PC-9 (cell line): ENCODE results near the gene MAGEA1. TPM values are rescaled to one million over a fixed set of nuclear protein-coding genes. Genes with fewer than 3 reads are reported as not detected.
"Not testable (repeated sequence)": the region's sequence is repeated elsewhere in the genome, so short reads cannot be mapped to it uniquely, and the experiment has no call there.

ENCODE experiments used
- Bru-seq: library from RNA; stranded (reverse); fragments of 400-500 nt; gene quantifications from one replicate; lab custom pipeline; 2021; lab: Mats Ljungman, UMichigan
- BruChase-seq, 2 experiments: library from RNA; stranded (reverse); fragments of 400-500 nt; gene quantifications; one replicate each; lab custom pipeline; 2021; lab: Mats Ljungman, UMichigan
- BruUV-seq: library from RNA; stranded (reverse); fragments of 400-500 nt; replicated peaks from 2 replicates; lab custom pipeline; 2021; lab: Mats Ljungman, UMichigan
- CTCF ChIA-PET: fragments of 300-600 bp; sonication (Branson Sonifier 250); formaldehyde crosslinking; loops from one replicate; lab custom pipeline; 2022; ENCODE audit warnings: antibody characterized with exemption; lab: Charles Lee
- POLR2A ChIA-PET: fragments of 300-600 bp; sonication (Branson Sonifier 250); formaldehyde crosslinking; loops from one replicate; lab custom pipeline; 2022; ENCODE audit warnings: antibody characterized with exemption; ENCODE audit not compliant: unreplicated experiment; lab: Charles Lee
- DNase-seq, 2 experiments: peaks; one replicate each; pipeline versions ENCODE4 v3.0.0 to v3.0.0-alpha.2; 2015 to 2022; ENCODE audit warnings: mixed read lengths in 1 of 2
- H2AFZ ChIP-seq: fragments of 200-600 bp; sonication (generic); 2 replicates; pipeline ENCODE4 v1.8.1; 2017; ENCODE audit warnings: antibody characterized with exemption
- H3F3A ChIP-seq: fragments of 200-600 bp; sonication (generic); 2 replicates; pipeline ENCODE4 v1.8.1; 2017; ENCODE audit warnings: antibody characterized with exemption, mild to moderate bottlenecking, low read depth; ENCODE audit not compliant: insufficient read depth
- H3K27ac ChIP-seq: fragments of 200-600 bp; sonication (generic); 2 replicates; pipeline ENCODE4 v1.6.1; 2016; ENCODE audit warnings: mixed run types
- H3K27me3 ChIP-seq: fragments of 200-600 bp; sonication (generic); 2 replicates; pipeline ENCODE4 v1.6.1; 2016; ENCODE audit warnings: low read depth, mixed run types; ENCODE audit not compliant: insufficient read depth
- H3K36me3 ChIP-seq: fragments of 200-600 bp; sonication (generic); 2 replicates; pipeline ENCODE4 v1.6.1; 2016; ENCODE audit warnings: low read depth, mixed run types
- H3K4me1 ChIP-seq: fragments of 200-600 bp; sonication (generic); replicated peaks from 2 replicates; pipeline ENCODE4 v1.6.1; 2016; ENCODE audit warnings: mixed run types; ENCODE audit not compliant: insufficient read depth
- H3K4me2 ChIP-seq: fragments of 200-600 bp; sonication (generic); 2 replicates; pipeline ENCODE4 v1.6.1; 2017; ENCODE audit warnings: mixed run types
- H3K4me3 ChIP-seq: fragments of 200-600 bp; sonication (generic); 2 replicates; pipeline ENCODE4 v1.6.1; 2016; ENCODE audit warnings: mixed run types
- H3K79me2 ChIP-seq: fragments of 200-600 bp; sonication (generic); 2 replicates; pipeline ENCODE4 v1.6.1; 2017; ENCODE audit warnings: low read depth, mixed run types
- H3K9me2 ChIP-seq: fragments of 200-600 bp; sonication (generic); 2 replicates; pipeline ENCODE4 v1.8.1; 2017; ENCODE audit warnings: mild to moderate bottlenecking; ENCODE audit not compliant: insufficient read depth
- H3K9me3 ChIP-seq: fragments of 200-600 bp; sonication (generic); 2 replicates; pipeline ENCODE4 v1.8.1; 2016; ENCODE audit warnings: low read depth; ENCODE audit not compliant: insufficient read depth
- H4K20me1 ChIP-seq: fragments of 200-600 bp; sonication (generic); 2 replicates; pipeline ENCODE4 v1.8.1; 2017; ENCODE audit not compliant: insufficient read depth
- EZH2 ChIP-seq: fragments of 200-600 bp; sonication (generic); IDR thresholded peaks from 2 replicates; pipeline ENCODE4 v1.8.0; 2017; ENCODE audit warnings: antibody characterized with exemption, low read depth
- intact Hi-C: fragments of 100-400 bp; cut with micrococcal nuclease; formaldehyde crosslinking; loops from one replicate; pipeline ENCODE4 v1.10.0; 2022; ENCODE audit not compliant: unreplicated experiment
- long read RNA-seq: library from polyadenylated mRNA; stranded (forward); transcript quantifications from one replicate; pipeline ENCODE4 v2.0.0, GENCODE V29; 2022
- total RNA-seq: library from RNA; stranded (reverse); gene quantifications from 2 replicates; pipeline ENCODE4 v1.2.3, GENCODE V29; 2021
- TF ChIP-seq, protein P1 (sequence below): fragments of 200-600 bp; sonication (generic); conservative IDR thresholded peaks from 2 replicates; pipeline ENCODE4 v1.6.1; 2017; ENCODE audit warnings: mixed run types, antibody characterized with exemption, mild to moderate bottlenecking, moderate library complexity

Gene MAGEA1
- total RNA-seq (not detected in 2 replicates), Bru-seq, nascent RNA (not detected), BruChase-seq, experiment 1, labeled RNA remaining after a 2-hour chase (not detected), BruChase-seq, experiment 2, labeled RNA remaining after a 6-hour chase (percentile 16 among the genes with signal in this experiment)
- long read RNA-seq, partial matches to known transcripts = 0 of 1 reads
- long read RNA-seq, other reads (novel, unspliced or antisense) = 0 of 1 reads

GRCh38 chrX:153179131-153179530 is at the start of gene MAGEA1:
TSS of gene MAGEA1 (plus strand) at chrX:153179284. CDS start at chrX:153182390, 3,106 bp downstream.
- no peak within 1 kb of the TSS for H3K27ac ChIP-seq
- CTCF ChIA-PET = no interaction called here
- H3K9me2 ChIP-seq = no peaks in the 10 kb centered on the region
- TF ChIP-seq, protein P1, sequence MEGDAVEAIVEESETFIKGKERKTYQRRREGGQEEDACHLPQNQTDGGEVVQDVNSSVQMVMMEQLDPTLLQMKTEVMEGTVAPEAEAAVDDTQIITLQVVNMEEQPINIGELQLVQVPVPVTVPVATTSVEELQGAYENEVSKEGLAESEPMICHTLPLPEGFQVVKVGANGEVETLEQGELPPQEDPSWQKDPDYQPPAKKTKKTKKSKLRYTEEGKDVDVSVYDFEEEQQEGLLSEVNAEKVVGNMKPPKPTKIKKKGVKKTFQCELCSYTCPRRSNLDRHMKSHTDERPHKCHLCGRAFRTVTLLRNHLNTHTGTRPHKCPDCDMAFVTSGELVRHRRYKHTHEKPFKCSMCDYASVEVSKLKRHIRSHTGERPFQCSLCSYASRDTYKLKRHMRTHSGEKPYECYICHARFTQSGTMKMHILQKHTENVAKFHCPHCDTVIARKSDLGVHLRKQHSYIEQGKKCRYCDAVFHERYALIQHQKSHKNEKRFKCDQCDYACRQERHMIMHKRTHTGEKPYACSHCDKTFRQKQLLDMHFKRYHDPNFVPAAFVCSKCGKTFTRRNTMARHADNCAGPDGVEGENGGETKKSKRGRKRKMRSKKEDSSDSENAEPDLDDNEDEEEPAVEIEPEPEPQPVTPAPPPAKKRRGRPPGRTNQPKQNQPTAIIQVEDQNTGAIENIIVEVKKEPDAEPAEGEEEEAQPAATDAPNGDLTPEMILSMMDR = no peak
- TF ChIP-seq EZH2 = no peak
- intact Hi-C loops = no loop called here
- H4K20me1 ChIP-seq = no peaks in the 10 kb centered on the region
- peaks cover 60% of the 10 kb centered on the region for H3K27me3 ChIP-seq
- H3K4me2 ChIP-seq = no peak within 1 kb of the TSS
- H3F3A ChIP-seq = no peaks in the 10 kb centered on the region
- H3K9me3 ChIP-seq = no peaks in the 10 kb centered on the region
- H3K4me1 ChIP-seq = no peaks in the 10 kb centered on the region
- no peaks in the 10 kb centered on the region for H3K79me2 ChIP-seq
- no peak within 1 kb of the TSS for H2AFZ ChIP-seq
- no peak within 1 kb of the TSS for H3K4me3 ChIP-seq
- H3K36me3 ChIP-seq = no peaks in the 10 kb centered on the region
- POLR2A ChIA-PET = no interaction called here
- DNase-seq = no peak
- BruUV-seq = no TSS peak

DNA sequence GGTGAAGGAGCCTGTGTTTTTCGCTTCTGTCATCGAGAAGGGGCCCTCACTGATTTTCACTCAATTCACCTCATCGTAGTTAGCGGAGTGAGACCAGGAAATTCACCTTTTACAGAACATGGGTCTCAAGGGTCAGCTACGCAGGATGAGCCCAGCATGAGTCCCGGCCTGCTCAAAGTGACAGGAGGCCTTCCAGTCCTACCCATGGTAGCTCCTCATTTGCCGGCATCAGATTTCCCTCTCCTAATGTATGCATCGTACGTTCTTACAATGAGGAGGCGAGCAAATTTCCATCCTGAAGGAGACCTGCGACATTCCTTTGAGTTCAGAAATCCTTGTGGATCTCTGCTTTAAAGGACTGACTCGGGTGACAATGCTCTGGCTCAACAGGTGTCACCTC is 46.2 kb upstream of the MAGEA1 start:
- CTCF ChIA-PET, H2AFZ ChIP-seq, H3K36me3 ChIP-seq, H3F3A ChIP-seq, H3K9me3 ChIP-seq, intact Hi-C loops, DNase-seq, H3K4me2 ChIP-seq, H3K27ac ChIP-seq, H3K27me3 ChIP-seq, POLR2A ChIA-PET, H3K9me2 ChIP-seq, H3K4me1 ChIP-seq, BruUV-seq, H3K79me2 ChIP-seq, H3K4me3 ChIP-seq, H4K20me1 ChIP-seq: not testable (repeated sequence)

- H3K4me3 ChIP-seq, DNase-seq, CTCF ChIA-PET, H3K79me2 ChIP-seq, H3K27me3 ChIP-seq, H3K36me3 ChIP-seq, H3K9me3 ChIP-seq, POLR2A ChIA-PET, H2AFZ ChIP-seq, H3K4me2 ChIP-seq, H3K9me2 ChIP-seq, H4K20me1 ChIP-seq, H3K27ac ChIP-seq, intact Hi-C loops, H3F3A ChIP-seq, BruUV-seq, H3K4me1 ChIP-seq: not testable (repeated sequence)
Measured at GRCh38 chrX:153139074-153139473, 40.0 kb upstream of the MAGEA1 start.

GRCh38 chrX:153146288-153146687 is 32.8 kb upstream of the MAGEA1 start:
- H3K27ac ChIP-seq, intact Hi-C loops, H3K4me2 ChIP-seq, H3K9me3 ChIP-seq, H3K4me3 ChIP-seq, H4K20me1 ChIP-seq, DNase-seq, H3K79me2 ChIP-seq, H3K36me3 ChIP-seq, CTCF ChIA-PET, POLR2A ChIA-PET, H3F3A ChIP-seq, H2AFZ ChIP-seq, BruUV-seq, H3K9me2 ChIP-seq, H3K4me1 ChIP-seq: not testable (repeated sequence)
- H3K27me3 ChIP-seq = peaks cover 14% of the 10 kb centered on the region
